Left lobe of liver (tissue), 2 donors: Measurements from ENCODE around the gene RTL5. TPM values are rescaled to one million over a fixed set of nuclear protein-coding genes. Genes with fewer than 3 reads are reported as not detected.
A peak's percentile ranks its signal among the peaks of the same experiment; 100 is the strongest.

ENCODE experiments used
- ATAC-seq: fragments of 200-7000 bp; cut with Tn5 transposase; one replicate; pipeline ENCODE4 v1.9.1; 2020; ENCODE audit warnings: mild to moderate bottlenecking, moderate library complexity
- DNase-seq: peaks from one replicate; pipeline ENCODE4 v3.0.0-alpha.2; 2020; ENCODE audit warnings: low spot score
- total RNA-seq: library from RNA; stranded (reverse); gene quantifications from one replicate; pipeline ENCODE4 v1.2.1, GENCODE V29; 2021
- donor health status: DM: no; HTN: no; CAD: no; lungs with moderate emphysema.
- donor health status: DM: no; HTN: yes; CAD: no.

RTL5 gene
- total RNA-seq, 1 donor from 2014 or later = 3.1 TPM

DNA sequence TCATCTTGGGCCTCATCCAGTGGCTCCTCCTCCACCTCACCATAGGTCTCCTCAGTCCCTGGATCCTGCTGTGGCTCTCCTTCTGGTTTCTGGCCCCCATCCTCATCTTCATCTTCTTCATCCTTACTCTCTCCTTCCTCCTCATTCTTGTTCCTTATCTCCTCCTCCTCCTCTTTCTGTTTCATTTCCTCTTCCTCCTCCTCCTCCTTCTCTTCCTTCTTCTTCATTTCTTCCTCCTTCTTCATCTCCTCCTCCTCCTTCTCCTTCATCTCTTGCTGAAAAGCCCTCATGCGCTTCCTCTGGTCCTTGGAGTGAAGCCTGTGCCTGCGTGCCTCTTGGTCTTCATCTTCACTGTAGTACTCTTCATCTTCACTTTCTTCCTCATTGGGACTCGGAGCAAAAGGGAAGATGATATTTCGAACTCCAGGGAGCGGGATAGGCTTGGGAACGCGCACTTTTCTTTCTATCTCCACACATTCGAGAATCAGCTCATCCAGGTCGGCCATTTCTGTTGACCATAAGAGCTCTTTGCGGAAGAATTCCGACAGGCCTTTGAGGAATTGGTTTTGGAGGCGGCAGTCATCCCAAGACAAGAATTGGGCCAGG lies 1.5 kb downstream of the RTL5 start:
- DNase-seq (no peak), ATAC-seq (no peak)

DNA sequence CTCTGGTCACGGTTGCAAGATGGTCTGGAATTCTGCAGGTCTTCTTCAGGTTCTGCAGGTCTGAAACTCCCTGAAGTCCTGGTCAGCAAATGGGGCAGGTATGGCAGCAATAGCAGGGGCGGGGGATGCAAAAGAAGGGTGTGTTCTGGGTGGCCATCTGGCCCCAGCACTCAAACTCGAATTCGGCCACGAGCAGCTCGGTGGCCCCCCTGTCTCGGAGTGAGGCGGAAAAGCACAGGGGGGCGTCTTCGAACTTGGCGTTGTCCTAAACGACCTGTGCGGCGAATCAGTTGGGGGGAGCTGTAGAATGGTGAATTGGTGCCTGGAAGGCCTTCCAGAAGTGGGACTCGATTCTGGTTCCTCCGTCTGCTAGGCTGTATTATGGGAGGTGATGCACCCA lies 2.1 kb downstream of the RTL5 start:
- ATAC-seq = no peak

DNA sequence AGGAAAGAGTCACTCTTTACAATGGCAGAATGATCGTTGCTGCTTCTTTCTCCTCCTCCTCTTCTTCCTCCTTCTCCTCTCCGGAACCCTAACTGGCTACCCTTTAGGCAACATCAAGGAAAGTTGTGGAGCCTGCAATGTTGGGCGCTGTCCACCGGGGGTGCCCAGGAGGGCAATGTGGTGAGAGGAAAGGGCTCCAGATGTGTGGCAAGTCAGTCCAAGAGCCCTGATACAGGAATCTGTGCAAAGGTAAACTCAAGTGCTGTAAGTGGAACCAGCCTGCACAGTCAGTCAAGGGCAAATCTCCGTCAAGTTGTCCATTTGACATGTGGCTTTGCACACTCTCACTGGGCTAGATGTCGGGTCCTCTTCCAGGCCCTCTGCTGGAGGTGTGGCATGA lies 2.8 kb downstream of the RTL5 start:
- DNase-seq = no peak
- no peak for ATAC-seq

More for the DNA sequence above, 2.1 kb downstream of the RTL5 start:
- DNase-seq = no peak

DNA sequence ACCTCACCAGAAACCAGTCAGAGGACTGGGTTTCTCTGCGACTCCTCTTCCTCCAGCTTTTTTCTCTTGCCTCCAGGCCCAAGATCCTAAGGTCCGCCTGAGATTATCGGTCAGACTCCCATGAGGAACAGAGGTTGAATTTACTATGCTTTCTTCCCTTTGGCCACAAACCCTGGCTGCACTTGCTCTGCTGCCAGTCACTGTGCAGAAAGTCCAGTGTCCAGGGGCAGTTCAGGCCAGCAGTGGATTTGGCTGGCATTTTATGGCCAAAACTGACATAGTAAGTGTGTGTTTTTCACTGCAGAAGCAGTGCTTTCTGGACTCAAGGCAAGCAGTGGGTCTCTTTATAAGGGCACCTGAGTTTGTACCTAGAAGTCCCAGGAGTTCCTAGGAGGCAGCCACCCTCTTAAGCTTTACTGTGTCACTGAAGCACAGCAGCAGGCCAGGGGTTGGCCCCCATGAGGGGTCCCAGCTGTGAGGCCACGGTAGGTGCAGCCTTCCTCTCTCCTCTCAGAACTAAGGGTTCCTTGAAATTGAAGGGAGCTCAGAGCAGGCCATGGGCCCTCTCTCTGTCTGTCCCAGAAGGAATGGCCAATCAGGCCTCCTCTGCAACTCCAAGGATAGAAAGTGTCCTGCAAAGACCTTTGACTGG lies 3.4 kb downstream of the RTL5 start:
- ATAC-seq (peak; percentile 64), DNase-seq (peak; percentile 67)

DNA sequence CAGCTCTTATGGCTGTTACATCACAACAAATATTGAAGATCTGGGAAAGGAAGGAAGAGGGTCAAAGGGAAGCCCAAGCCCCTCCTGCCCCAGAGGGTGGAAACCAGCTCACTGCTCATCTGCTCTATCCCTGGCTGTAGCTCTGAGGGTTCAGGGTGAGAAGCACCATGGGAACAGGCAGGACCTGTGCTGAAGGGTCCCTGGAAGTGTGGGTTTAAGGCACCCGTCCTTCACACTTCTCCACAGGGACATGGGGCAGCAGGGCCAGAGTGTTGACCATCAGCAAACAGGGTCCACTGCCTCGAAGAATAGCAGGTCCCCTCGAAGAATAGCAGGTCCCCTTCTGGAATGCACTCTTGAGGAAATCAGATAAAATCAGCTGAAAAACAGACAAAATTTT lies 4.4 kb downstream of the RTL5 start:
- DNase-seq (no peak), ATAC-seq (no peak)

DNA sequence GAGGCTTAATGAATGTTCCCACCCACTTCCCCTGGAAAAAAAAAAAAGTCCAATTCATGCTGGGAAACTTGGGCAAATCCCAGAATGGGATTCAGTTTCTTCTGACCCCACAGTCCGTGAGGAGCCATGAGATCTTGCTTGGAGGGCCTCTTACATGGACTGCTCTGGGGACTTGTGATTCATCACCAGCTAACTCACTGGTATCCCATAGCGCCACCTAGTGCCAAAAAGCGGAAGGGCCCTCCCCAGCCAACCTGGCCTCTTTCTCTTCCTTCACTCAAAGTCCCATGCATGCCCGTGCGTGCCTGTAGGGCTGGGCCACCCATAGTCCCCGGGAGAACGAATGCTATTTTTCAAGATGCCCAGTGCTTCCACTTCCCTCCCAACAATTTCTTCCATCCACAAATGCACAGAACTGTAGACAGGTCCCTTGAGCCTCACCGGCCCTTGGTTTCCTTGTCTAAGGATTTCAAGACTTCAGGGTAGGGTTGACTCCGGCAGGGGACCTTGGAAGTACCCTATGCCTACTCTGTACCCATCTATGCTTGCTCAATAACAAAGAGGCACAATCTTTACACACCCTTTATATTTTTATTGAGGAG lies 5.1 kb downstream of the RTL5 start:
- DNase-seq = peak; percentile 74
- peak; percentile 82 for ATAC-seq

DNA sequence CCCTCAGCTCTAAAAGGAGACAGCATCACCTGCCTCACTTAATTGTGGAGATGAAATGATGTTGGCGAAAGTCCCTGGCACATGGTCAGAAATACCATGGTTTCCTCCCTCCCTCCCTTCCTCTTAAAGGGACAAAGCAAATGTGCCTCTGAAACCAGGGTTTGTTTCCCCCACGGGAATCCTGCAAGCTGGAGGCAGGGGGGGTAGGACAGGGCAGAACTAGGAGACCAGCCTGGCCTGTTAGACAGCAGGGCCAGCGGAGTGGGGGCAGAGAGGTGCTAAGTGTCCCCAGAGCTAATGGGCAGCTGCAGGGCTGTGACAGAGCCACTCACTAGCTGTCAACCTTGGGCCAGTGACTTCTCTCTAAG lies 5.7 kb downstream of the RTL5 start:
- ATAC-seq = no peak

DNA sequence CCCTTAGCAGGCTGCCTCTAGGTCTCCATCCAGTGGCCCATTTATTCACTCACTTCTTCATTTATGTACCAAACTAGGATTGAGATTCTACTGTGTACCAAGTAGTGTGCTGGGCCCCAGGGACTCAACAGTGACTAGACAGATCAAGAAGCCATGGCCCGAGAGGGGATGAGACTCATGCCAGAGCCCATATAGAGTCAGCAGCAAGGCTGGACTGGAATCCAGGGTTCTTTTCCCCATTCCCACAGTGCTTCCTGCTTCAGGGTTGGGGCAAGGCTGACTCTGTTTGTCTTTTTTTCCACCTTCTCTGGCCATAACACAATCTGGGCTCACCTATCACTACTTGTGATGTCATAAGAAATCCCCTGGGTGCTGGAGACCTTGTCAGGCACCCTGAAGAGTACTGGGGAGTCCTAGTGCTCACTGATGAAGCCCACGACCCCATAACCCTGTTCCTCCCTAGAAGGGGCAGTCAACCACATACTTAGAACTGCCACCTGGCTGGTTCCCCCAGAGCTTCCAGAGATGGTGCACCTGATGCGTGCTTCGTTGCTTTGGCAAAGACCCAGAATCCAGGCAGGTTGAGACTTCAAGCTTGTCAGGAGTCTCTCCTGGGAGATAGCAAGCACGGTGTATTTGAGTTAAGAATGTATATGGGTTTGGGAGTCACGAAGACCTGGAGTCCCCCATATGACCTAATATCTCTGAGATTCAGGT lies 6.2 kb downstream of the RTL5 start:
- DNase-seq = no peak
- no peak for ATAC-seq

More for the DNA sequence above, 5.7 kb downstream of the RTL5 start:
- DNase-seq = no peak

DNA sequence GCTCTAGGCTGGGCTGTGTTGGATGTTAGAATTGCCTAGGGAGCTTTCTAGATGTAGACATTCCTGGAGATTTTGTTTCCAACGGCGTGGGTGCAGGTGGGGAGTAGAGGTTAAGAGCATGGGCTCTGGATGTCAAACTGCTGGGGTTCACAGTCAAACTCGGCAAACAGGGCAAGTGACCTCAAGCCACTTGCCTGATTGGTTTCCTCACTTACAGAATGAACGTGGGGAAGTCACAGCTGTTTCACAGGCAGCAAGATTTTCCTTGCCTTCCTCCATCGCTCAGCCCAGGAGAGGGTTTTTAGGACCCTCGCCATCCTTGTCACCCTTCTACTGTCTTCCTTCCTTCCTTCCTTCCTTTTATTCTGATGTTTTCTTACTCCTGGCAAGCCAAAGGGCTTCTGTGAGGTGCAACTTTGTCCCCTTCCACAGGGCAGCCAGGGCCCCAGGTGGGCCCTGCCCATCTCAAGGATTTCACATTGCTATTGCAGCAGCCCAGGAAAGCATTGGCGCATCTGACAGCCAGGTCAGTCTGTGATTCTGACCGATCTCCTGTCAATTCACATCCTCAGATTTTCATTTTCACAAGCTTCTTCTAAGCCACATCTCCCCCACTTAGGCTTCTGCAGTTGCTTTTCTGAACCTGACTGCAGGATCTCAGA lies 7.0 kb downstream of the RTL5 start:
- no peak for DNase-seq
- no peak for ATAC-seq

DNA sequence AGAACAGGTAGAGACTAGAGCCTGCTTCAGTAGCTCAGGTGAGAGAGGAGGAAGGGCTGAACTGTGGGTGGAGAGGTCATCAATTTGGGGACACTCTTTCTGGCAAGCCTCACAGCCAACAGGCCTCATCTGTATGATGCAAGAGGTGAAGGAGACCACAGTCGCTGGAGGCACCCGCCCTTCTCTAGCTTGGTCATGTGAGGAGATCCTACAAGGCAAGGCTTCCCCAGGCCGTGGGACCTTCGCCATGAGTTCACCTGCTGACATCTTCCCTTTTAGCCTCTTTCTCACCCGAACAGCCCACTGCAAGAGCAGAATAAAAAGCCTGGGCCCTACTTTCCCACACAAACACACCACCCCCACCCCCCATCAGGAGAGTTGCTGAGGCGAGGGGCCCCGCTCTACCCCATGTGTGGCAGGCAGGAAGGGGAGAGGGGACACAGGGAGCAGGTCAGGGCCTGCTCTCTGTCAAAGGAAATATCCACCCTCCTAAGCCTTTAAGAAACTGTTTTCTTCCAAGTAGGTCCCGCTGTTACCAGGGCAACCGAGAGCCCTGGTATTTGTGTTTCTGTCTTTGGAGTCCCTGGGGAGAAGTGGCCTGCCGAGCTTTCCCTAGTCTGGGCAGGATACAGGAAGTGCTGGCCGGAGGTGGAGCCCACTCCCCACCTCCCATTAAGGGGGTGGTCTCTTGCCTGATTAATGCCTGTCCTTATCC lies 8.1 kb downstream of the RTL5 start:
- DNase-seq (no peak), ATAC-seq (no peak)

DNA sequence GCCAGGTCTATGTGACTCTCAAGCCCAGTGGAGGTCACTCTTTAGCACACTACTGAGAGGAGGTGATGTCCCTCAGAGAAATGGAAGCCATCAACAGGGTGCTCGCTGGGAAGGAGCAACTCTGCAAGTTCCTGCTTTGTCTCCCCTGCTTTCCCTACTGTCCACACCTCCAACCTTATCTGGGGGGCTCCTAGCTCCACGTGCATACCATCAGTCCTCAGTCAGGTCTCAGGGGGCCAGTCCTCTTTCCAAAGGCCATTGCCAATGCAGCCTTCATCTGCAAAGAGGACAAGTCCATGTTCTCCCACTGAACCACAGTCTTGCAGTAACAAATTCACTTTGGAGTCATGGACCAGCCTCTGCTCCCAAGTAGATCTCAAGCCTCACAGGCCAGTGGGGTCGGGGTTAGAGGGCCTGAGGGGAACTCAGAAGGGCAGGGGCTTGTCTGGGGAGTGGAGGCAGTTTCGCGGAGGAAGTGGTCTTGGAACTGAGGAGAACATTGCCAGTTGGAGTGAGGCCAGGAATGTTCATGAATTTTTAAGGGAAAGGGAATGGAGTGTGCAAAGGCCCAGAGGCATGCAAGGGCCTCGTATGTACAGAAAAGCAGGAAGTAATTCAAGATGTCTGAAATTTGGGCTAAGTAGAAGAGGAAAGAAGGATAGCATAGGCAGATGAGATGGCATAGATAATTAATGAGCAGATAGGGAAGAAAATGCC lies 8.9 kb downstream of the RTL5 start:
- DNase-seq = no peak
- no peak for ATAC-seq

DNA sequence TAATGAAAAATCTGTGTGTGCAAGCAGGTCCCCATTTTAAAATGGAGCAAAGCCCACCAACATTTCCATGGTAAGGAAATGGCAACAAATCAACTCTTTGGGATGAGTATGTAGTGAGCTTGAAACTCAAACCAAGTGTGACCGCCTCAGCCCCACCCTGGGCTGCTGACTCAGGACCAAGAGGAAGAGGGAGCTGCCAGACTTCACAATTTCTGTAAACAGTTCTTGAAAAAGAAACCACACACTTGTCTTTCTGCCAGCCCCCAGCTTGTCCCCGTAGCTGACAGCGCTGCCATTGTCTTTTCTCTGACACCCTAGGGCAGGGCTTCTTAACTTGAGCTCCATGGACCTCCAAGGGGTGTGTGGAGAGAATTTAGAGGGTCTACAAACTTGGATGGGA lies 10.3 kb downstream of the RTL5 start:
- ATAC-seq = peak; percentile 67

DNA sequence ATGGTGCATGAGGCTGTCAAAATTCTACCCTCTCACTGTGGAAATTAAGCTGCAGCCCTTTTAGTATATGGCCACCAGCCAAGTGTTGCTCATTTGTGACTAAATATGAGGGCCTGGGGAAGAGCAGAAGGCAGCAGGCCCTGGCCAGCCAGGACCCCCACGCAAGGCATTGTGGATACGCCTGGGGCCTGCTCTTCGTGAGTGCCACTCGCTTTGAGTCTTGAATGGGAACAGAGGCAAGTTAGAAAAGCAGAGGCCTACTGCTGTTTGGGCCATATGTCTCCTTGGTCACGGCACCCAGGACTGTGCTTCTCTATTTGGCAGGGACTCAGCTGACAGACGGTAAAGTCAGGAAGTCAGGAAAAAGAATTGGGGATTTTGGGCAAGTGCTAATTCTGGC lies 10.9 kb downstream of the RTL5 start:
- ATAC-seq = no peak

More for the DNA sequence above, 10.3 kb downstream of the RTL5 start:
- DNase-seq = no peak

DNA sequence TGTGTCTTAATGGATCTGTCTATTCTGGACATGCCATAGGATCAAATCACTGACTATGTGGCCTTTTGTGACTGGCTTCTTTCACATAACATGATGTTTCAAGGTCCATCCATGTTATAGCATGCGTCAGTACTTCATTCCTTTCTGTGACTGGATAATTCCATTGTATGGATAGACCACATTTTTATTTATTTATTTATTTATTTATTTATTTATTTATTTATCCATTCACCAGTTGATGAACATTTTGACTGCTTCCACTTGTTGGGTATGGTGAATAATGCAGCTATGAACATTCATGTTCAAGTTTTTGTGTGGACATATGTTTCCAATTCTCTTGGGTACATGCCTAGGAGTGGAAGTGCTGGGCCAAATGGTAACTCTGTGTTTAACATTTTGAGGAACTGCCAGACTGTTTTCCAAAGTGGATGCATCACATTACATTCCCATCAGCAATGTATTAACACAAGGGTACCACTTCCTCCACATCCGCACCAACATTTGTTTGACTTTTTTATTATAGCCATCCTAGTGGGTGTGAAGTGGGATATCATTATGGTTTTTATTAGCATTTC lies 14.0 kb downstream of the RTL5 start:
- no peak for DNase-seq
- ATAC-seq = no peak

More for the DNA sequence above, 10.9 kb downstream of the RTL5 start:
- no peak for DNase-seq

DNA sequence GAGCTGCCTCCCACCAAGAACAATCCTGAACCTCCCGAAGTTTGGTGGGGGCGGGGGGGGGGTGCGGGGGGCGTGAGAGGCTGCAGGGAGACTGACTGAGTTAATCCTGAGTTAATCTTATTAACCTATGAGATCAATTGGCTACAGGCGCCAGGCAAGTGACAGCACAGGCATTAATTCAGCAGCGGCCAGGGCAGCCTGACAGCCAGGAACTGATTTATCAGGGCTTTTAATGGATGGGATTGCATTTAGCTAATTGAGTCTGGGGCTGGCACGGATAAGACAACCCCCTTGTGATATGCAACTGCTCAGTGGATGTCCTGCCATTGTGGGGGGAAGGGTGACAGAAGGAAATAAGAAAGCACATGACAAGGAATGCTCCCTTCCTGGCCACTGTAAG lies 16.3 kb downstream of the RTL5 start:
- DNase-seq = no peak
- ATAC-seq = no peak

DNA sequence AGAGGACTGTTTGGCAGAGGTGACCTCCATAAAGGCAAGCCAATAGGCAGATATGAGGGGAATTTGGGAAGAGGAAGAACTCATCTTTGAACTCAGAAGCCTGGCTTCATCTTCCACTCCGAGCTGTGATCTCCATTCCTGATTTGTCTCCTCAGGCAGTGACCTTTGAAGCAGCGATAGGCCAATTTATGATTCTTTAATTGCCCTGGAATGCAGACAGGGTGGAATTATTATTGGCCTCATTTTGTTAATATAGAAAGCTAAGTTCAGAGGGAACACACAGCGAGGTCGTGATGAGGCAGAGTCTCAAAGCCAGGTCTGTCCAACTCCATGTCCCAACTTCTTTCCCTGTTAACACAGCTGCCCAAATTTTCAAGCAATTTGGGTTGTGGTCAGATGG lies 16.9 kb downstream of the RTL5 start:
- no peak for DNase-seq
- ATAC-seq = no peak

DNA sequence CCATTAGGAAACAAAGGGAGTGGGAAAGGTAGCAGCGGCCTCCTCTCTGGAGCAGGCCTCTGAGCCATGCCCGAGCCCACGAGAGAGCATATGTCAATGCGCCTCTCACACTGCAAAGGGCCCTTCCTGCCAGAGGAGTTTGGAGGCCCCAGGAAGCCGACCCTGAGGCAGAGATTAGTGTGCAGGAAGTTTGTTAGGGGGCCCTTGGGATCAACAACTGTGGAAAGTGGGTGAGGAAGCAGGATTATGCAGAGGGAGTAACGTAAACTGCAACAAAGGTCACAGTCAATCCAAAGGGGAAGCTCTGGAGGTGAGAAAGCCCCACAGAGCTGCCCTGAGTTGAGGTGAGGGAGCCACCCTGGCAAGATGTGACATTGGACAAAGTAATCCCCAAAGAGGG lies 17.4 kb downstream of the RTL5 start:
- ATAC-seq (no peak), DNase-seq (no peak)

DNA sequence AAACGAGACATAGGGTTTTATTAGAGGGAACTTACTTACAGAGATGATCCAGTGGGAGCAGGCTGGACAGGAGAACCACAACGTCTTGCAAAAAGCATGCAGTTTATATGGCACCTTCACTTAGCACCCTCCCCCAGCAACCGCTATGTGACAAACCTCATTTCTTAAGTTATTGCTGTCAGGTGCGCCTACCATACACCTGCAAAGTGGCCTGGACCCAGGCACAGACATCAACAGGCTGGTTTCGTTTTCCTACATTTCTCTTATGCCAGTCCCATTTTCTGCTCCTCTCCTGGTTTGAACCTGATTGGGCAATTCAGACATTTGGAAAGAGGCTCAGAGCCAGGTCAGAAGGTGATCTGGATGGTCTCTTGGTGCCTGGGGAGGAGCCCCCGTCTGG lies 18.3 kb downstream of the RTL5 start:
- DNase-seq (no peak), ATAC-seq (peak; percentile 56)

DNA sequence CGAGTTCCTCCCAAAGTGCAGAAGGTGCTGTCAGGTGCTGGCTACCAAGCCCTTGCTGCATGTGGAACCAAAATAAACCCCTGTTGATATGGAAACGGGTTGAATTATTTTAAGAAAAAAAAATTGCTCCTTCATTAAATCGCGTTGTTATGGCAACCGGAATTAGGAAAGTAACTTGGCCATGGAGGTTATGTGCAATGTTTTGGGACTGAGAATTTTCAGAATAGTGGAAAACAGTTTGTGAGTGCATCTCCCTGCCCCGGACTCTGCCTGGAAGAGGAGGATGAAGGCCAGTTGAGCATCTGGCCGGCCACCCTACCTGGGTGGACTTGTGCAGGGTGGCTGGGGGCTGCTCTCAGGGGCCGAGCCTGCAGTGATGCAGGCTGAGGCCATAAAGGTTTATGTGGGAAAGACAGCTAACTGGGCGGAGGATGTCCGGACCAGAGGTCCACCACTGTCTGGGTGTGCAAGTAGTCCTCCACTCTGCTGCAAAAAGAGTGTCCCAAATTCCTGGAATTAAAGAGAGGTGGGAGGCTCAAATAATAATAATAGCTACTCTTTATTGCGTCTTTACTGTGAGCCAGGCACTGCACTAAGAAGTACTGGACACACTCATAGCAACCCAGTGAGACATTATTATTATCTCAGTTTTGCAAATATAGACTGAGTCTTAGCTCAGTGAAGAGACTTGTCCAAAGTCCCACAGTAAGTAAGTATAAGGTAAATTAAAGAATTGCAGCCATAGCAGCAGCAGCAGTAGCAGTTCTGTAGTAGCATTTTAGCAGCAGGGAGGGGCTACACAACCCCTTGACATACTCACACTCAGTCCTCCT lies 20.6 kb downstream of the RTL5 start:
- ATAC-seq = no peak
- no peak for DNase-seq
